T-helper 2 cell treated with Interferon-gamma antibody and Interleukin-4, amounts not matched to agents 100 ng/mL and 5 ng/mL, for 36 hours (primary cell): Measurements from ENCODE around the gene ITPRIPL2. TPM values are rescaled to one million over a fixed set of nuclear protein-coding genes. Genes with fewer than 3 reads are reported as not detected.

ENCODE experiments used
- intact Hi-C: fragments of 100-400 bp; cut with micrococcal nuclease; formaldehyde crosslinking; loops from one replicate; pipeline ENCODE4 v1.15.1; 2023
- total RNA-seq: library from RNA; stranded (reverse); gene quantifications from 2 replicates; pipeline ENCODE4 v1.2.3, GENCODE V29; 2022

The ITPRIPL2 gene
- total RNA-seq, 1 donor from 2014 or later = 14.0 TPM

DNA sequence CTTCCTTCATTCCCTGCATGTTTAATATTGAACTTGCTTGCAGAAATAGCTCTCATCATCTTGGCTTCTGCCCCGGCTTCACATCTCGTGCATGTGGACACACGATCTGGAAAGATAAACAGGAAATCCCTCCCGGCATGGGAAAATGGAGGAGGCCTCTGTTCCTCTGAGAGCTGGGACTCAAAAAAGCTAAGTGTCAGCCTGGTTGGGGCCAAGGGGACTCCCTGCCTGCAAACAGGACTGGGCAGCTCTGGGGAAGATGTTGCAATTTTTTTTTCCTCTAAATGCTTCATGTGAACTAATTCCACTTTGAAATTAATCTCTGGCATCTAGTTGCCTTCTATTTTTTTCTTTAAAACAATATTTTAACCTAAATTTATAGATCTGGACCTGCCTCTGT, 24.8 kb downstream of the ITPRIPL2 start:
- intact Hi-C loops = no loop called here

GRCh38 chr16:19139436-19140091, 25.8 kb downstream of the ITPRIPL2 start:
- intact Hi-C loops = no loop called here

DNA sequence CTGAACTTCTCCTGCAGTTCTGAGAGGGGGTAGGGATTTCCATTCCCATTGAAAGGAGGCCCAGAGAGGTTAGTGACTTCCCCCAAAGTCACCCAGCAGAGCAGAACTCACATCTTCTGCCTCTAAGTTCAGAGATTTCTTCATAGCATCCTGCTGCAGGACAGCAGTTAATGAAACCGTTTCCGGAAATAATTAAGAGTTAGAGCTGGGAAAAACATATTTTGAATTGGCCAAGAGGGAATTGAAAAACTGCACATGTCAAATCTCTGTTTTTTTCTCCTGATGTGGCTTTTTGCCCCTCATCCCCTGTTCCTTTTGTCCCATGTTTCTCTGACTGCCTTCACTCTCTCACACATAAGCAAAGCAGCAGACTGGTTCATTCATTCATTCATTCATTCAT, 26.6 kb downstream of the ITPRIPL2 start:
- intact Hi-C loops = no loop called here

GRCh38 chr16:19142939-19143598, 29.3 kb downstream of the ITPRIPL2 start:
- intact Hi-C loops = no loop called here

DNA sequence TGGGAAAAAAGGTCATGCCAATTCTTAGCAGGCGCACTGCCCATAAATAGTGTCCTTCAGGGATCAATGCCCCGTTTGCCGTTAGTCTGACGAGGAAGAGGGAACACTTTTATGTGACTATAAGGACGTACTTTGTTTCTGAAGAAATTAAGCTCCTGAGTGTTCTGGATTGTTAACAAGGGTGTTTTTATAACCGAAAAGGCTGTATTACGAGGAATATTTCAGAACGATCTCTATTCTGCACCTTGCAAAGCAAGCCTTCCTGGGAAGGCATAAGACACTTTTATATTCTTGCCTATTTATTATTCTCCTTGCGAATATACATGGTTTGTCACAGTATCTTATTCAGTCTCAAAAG, 29.8 kb downstream of the ITPRIPL2 start:
- intact Hi-C loops = no loop called here

GRCh38 chr16:19145010-19145409, 31.2 kb downstream of the ITPRIPL2 start:
- intact Hi-C loops = no loop called here

DNA sequence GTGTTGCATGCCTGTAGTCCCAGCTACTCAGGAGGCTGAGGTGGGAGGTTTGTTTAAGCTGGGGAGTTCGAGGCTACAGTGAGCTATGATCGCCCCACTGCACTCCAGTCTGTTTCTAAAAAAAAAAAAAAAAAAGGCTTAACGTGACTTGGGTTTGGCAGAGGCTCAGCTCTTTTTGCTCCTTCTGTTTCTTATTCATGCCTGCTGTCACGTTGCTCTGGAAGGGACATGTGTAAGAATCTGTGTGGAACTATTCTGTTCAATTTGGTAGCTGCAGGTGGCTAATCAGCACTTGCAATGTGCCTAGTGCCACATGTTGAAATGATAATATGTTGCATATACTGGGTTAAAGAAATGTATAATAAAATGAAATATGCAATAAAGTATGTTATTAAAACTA, 33.4 kb downstream of the ITPRIPL2 start:
- intact Hi-C loops = no loop called here

DNA sequence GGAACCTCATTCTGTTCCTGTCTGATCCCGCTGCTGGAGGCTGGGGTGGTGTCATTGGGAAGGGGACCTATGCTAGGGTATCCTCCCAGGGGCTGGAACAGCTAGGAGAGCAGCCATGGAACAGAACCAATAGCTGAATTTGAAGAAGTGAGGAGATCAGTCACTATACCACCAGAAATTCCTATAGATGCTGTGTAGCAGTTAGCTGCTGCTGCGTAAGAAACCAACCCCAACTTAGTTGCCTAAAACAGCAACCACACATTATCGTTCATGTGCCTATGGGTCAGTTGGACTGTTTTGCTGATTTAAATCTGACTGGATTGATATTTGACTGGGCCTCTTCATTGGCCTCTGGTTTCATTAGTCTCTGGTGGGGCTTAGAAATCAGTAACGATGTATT, 33.9 kb downstream of the ITPRIPL2 start:
- intact Hi-C loops = no loop called here

DNA sequence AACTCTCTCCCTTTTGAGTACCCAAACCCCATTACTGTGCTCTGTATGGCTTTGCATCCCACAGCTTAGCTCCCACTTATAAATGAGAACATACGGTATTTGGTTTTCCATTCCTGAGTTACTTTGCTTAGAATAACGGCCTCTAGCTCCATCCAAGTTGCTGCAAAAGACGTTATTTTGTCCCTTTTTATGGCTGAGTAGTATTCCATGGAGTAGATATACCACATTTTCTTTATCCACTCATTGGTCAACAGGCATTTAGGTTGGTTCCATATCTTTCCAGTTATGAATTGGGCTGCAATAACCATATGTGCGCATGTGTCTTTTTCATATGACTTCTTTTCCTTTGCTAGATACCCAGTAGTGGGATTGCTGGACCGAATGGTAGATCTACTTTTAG, 34.4 kb downstream of the ITPRIPL2 start:
- intact Hi-C loops = no loop called here

DNA sequence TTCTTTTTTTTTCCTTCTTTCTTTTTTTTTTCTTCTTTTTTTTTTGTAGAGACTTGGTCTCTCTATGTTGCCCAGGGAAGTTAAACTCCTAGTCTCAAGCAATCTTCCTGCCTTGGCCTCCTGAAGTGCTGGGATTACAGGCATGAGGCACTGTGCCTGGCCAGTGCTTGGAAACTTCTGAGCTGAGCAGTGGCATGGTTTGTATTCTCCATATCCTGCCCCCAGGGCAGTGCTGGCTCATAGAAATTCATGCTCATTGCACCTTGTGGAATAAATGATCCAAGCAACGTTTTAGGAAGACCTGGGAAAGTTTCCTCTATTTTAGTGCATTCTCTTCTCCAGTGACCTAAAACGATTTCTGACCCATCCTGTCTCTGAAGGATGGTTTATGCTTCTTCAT, 37.5 kb downstream of the ITPRIPL2 start:
- intact Hi-C loops = no loop called here

DNA sequence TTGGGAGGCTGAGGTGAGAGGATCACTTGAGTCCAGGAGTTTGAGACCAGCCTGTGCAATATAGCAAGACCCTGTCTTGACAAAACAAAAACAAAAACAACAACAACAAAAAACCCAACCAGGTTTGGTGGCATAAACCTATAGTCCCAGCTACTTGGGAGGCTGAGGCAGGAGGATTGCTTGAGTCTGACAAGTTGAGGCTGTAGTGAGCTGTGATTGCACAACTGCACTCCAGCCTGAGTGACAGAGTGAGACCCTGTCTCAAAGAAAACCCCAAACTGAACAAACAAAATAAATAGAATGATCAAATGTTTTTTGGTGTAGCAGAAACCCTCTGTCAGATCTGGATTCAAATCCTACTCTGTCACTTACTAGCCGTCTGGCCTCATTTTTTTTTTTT, 38.3 kb downstream of the ITPRIPL2 start:
- intact Hi-C loops = no loop called here

- intact Hi-C loops = no loop called here
Observed at GRCh38 chr16:19153876-19154275, 40.1 kb downstream of the ITPRIPL2 start.

GRCh38 chr16:19162085-19162484, 48.3 kb downstream of the ITPRIPL2 start:
- intact Hi-C loops = no loop called here

DNA sequence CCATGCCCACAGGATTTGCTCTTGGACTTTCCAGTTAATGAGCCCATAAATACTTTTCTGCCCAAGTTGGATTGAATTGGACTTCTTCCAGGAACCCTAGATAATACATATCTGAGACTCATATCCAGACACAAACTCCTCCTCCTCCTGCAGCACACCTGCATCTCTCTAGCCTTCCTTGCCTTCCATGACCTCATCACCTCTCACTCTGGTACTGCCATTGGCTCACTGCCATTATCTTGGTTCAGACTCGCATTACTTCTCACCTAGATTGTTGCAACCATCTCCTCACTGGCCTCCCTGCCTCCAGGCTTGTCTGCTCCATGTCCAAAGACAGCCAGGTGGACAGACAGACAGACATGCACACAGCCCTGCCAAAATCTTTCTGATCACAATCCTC, 49.5 kb downstream of the ITPRIPL2 start:
- intact Hi-C loops = no loop called here

DNA sequence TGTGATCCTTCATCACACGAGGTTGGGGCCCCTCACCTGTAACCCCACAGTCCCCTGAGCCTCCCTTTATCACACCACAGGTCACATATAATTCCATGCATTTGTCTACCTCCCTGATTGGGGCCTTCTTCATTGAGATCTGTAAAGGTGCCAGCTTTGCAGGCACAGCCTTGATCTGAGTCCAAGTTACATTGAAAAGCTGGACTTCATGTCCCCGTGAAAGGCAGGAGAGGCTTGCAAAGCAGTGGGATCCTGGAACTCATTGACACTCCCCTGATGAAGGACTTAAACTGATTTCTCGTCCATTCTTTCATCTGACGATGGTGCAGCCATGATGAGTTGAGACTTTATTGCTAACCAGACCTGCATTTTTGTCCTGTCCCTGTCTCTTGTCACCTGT, 50.5 kb downstream of the ITPRIPL2 start:
- intact Hi-C loops = no loop called here

GRCh38 chr16:19165101-19165500, 51.3 kb downstream of the ITPRIPL2 start:
- intact Hi-C loops = loop anchor here (5.0 kb wide), 1 partner anchor 337 kb away; no protein-coding TSS in a partner anchor

DNA sequence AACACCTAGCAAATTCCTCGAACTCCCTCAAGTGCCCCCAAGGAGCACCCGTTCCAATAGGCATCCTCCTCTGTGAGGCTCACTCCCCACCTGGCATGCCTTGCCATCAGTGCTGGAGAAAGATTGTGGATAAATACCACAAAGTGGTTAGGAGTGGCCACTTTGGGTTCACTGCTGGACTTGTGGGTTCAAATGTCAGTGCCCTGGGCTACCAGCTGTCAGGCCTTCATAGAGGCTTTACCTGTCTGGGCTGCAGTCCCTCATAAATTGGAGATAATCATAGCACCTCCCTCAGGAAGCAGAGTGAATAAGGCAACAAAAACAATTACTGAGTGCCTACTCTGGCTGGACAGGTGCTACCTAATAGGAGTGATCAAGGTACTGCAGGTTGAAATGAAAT, 52.7 kb downstream of the ITPRIPL2 start:
- intact Hi-C loops = loop anchor here (5.0 kb wide), 1 partner anchor 336 kb away; no protein-coding TSS in a partner anchor

DNA sequence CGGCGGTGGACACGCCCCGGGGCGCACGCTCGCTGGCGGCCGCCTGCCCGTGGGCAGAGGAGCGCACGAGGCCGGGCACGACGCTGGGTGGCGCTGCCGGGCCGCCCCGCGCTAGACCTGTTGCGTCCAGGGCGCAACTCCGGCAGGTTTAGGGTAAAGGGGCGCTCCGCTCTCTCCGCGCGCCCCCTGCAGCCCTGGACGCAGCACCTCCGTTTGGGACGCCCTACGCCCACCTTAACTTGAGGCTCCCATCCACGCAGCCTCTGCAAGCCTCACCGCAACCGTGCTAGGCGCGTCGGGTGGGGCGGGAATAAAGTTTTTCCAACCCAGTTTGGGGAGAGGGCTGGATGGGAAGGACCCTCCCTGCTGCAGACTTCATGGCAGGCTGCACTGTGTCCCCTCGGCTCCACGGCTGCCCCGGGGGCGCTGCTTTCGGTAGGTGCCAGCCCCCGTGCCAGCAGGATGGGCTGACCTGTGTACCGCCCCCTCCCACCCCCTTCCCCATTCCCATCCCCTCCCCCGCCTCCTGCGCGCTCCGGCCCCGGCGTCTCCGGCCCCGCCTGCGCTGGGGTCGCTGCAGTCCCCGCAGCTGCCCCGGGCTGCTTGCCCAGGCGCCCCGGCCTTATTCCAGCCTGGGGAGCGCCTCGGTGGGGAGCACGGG, 54.1 kb downstream of the ITPRIPL2 start, which contains the start of gene SYT17:
TSS of gene SYT17 (plus strand) at position 531 of the 661 bp plus-strand sequence. CDS start 407 bp downstream, outside the sequence.
- intact Hi-C loops = loop anchor here (1.0 to 5.0 kb wide), 2 partner anchors 207 to 334 kb away; no protein-coding TSS in a partner anchor

DNA sequence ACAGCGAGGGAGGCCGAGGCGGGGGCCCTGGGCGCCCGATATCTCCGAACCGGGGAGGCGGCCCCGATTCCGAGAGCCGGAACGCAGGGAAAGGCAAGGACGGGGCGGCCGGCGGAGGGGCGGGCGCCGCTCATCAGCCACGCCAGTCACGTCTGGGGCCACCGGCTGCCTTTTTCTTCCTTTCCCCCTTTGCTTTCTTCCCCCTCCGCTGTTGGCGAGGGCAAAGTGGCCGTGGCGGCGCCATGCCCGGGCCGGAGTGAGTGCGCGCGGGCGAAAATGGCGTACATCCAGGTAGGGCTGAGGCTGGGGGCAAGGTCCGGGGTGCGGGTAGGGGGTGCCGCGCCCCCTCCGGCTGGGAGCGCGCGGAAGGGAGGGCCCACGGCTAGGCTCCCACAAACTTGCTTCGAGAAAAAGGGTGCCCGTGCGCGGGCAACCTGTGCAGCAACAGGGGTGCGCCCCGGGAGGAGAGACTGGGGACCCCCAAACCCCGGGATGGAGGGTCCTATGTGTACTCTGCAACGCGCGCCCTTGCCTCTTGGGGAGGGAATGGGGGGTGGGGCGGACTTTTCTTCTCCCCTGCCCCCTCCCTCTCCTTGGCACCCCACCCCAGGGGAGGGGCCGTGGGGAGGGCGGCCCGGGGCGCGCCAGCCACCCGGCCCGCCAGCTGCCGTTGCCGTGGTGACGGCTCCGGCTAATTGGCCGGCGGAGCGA, 54.8 kb downstream of the ITPRIPL2 start:
- intact Hi-C loops = loop anchor here (5.0 kb wide), 1 partner anchor 334 kb away; no protein-coding TSS in a partner anchor

DNA sequence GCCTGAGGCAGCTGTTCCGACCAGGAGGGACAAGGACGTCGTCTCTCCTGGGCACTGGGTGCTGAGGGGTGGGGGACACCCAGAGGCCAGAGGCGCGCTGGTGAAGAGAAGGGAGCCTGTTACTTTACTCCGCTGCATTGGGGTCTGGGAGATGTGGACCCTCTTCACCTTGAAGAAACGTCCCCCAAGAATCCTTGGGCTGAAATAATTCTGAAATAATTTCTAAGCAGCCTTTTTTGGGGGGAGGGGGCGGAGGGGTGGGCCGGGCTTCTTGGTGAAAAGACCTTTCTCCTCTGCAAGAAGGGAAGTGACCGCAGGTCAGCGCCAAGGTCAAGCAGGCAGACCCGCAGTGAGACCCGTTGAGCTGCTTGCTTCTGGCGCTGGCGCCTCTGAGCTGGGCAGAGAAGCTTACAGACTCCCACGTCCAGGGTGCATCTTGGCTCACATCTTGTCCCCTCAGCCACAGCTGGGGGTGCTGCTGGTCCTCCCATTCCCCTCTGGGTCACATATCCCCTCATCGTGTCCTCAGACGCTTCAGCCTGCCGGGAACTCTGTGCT, 55.4 kb downstream of the ITPRIPL2 start:
- intact Hi-C loops = loop anchor here (5.0 kb wide), 1 partner anchor 333 kb away; no protein-coding TSS in a partner anchor

DNA sequence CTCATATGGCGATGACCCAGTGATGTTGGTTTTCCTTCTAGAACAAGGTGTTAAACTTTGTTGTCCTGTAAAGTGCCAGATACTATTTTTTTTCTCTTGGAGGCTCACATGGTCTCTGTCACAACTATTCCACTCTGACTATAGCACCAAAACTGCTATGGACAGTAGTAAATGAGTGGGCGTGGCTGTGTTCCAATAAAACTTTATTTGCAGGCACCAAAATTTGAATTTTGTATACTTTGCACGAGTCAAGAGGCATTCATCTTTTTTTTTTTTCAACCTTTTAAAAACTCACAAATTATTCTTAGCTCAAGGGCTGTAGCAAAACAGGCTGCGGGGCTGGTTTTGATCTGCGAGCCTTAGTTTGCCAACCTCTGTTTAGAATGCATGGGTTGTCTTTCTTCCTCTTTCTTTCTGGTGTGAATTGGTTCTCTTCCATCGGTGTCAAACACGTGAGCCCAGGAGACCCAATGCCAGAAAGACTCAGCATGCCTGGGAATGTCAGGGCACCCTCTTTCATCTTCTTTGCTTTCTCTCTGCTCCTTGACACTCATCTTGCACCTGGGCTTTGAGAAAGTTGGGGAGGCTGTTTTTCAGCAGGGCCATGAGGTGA, 56.4 kb downstream of the ITPRIPL2 start:
- intact Hi-C loops = no loop called here
